WTC11 (cell line): ENCODE data around the gene KCNV2. TPM values are rescaled to one million over a fixed set of nuclear protein-coding genes. Genes with fewer than 3 reads are reported as not detected.

Experiments used
- ATAC-seq: fragments of 200-7000 bp; cut with Tn5 transposase; 2 replicates; pipeline ENCODE4 v1.10.0; 2021; ENCODE audit warnings: mild to moderate bottlenecking, moderate library complexity
- CTCF ChIA-PET: fragments of 300-600 bp; sonication (Branson Sonifier 250); formaldehyde crosslinking; loops from one replicate; lab custom pipeline; 2021; ENCODE audit warnings: antibody characterized with exemption; lab: Charles Lee
- POLR2A ChIA-PET: fragments of 350-600 bp; sonication (Branson Sonifier 250); formaldehyde crosslinking; loops from one replicate; lab custom pipeline; 2021; ENCODE audit warnings: antibody characterized with exemption; lab: Charles Lee
- DNase-seq: peaks from one replicate; pipeline ENCODE4 v3.0.0; 2021; ENCODE audit warnings: low spot score
- H3K27ac Mint-ChIP-seq: 2 replicates; pipeline ENCODE4 v1.8.0; 2021; ENCODE audit warnings: mixed read lengths
- H3K27me3 Mint-ChIP-seq: 2 replicates; pipeline ENCODE4 v1.8.0; 2021; ENCODE audit warnings: low read depth, mild to moderate bottlenecking, moderate library complexity, mixed read lengths
- H3K36me3 Mint-ChIP-seq: 2 replicates; pipeline ENCODE4 v1.8.0; 2021; ENCODE audit warnings: mixed read lengths
- H3K4me1 Mint-ChIP-seq: 2 replicates; pipeline ENCODE4 v1.8.0; 2022; ENCODE audit warnings: mixed read lengths
- H3K4me3 Mint-ChIP-seq: 2 replicates; pipeline ENCODE4 v1.8.0; 2021; ENCODE audit warnings: mild to moderate bottlenecking, moderate library complexity, mixed read lengths
- H3K9me3 Mint-ChIP-seq: 2 replicates; pipeline ENCODE4 v1.8.0; 2021; ENCODE audit warnings: mixed read lengths
- ATF1 ChIP-seq: sonication (generic); formaldehyde crosslinking; IDR thresholded peaks from 2 replicates; pipeline ENCODE4 v1.8.1; 2023; ENCODE audit warnings: mild to moderate bottlenecking, moderate library complexity, missing genetic modification reagents
- CBFB ChIP-seq: sonication (generic); formaldehyde crosslinking; IDR thresholded peaks from 2 replicates; pipeline ENCODE4 v1.8.1; 2022; ENCODE audit warnings: mild to moderate bottlenecking, low read depth, missing genetic modification reagents
- CREB1 ChIP-seq: sonication (generic); formaldehyde crosslinking; IDR thresholded peaks from 2 replicates; pipeline ENCODE4 v1.8.0; 2023; ENCODE audit warnings: mild to moderate bottlenecking, missing genetic modification reagents
- FOXP1 ChIP-seq: sonication (generic); formaldehyde crosslinking; IDR thresholded peaks from 2 replicates; pipeline ENCODE4 v1.8.0; 2022; ENCODE audit warnings: missing genetic modification reagents, mild to moderate bottlenecking, moderate library complexity, borderline replicate concordance
- GABPB1 ChIP-seq: sonication (generic); formaldehyde crosslinking; IDR thresholded peaks from 2 replicates; pipeline ENCODE4 v1.8.1; 2023; ENCODE audit warnings: mild to moderate bottlenecking, missing genetic modification reagents
- NFYB ChIP-seq: sonication (generic); formaldehyde crosslinking; conservative IDR thresholded peaks from 2 replicates; pipeline ENCODE4 v1.8.0; 2022; ENCODE audit warnings: low read depth, missing genetic modification reagents
- OVOL2 ChIP-seq: fragments of 250-450 bp; sonication (Bioruptor Pico); IDR thresholded peaks from 2 replicates; pipeline ENCODE4 v1.9.0; 2021; ENCODE audit warnings: mild to moderate bottlenecking, borderline replicate concordance
- RELA ChIP-seq: sonication (generic); formaldehyde crosslinking; IDR thresholded peaks from 2 replicates; pipeline ENCODE4 v1.8.1; 2022; ENCODE audit warnings: missing genetic modification reagents, mild to moderate bottlenecking, borderline replicate concordance
- SMAD3 ChIP-seq: sonication (generic); formaldehyde crosslinking; IDR thresholded peaks from 2 replicates; pipeline ENCODE4 v1.8.0; 2022; ENCODE audit warnings: missing genetic modification reagents, mild to moderate bottlenecking, borderline replicate concordance
- TEAD1 ChIP-seq: sonication (generic); formaldehyde crosslinking; IDR thresholded peaks from 2 replicates; pipeline ENCODE4 v1.8.0; 2022; ENCODE audit warnings: mild to moderate bottlenecking, missing genetic modification reagents
- TEAD4 ChIP-seq: sonication (generic); formaldehyde crosslinking; IDR thresholded peaks from 2 replicates; pipeline ENCODE4 v1.8.0; 2022; ENCODE audit warnings: mild to moderate bottlenecking, missing genetic modification reagents
- ZNF423 ChIP-seq: fragments of 250-450 bp; sonication (Bioruptor Pico); IDR thresholded peaks from 2 replicates; pipeline ENCODE4 v2.1.2; 2022; ENCODE audit warnings: mild to moderate bottlenecking, moderate library complexity
- total RNA-seq: library from RNA; stranded (reverse); gene quantifications from 3 replicates; pipeline ENCODE4 v1.2.3, GENCODE V29; 2021
- TF ChIP-seq, protein P1 (sequence below): sonication (generic); formaldehyde crosslinking; IDR thresholded peaks from 2 replicates; pipeline ENCODE4 v1.8.0; 2023; ENCODE audit warnings: missing genetic modification reagents
- TF ChIP-seq, protein P2 (sequence below): fragments of 200-600 bp; IDR thresholded peaks from 2 replicates; pipeline ENCODE4 v1.8.0; 2022; ENCODE audit warnings: antibody characterized with exemption
- TF ChIP-seq, protein P3 (sequence below): fragments of 250-450 bp; sonication (Bioruptor Pico); IDR thresholded peaks from 2 replicates; pipeline ENCODE4 v1.9.0; 2021; ENCODE audit warnings: mild to moderate bottlenecking
- TF ChIP-seq, protein P4 (sequence below): sonication (generic); formaldehyde crosslinking; IDR thresholded peaks from 2 replicates; pipeline ENCODE4 v1.8.0; 2023; ENCODE audit warnings: mild to moderate bottlenecking, missing genetic modification reagents
- TF ChIP-seq, protein P5 (sequence below): fragments of 250-450 bp; sonication (Bioruptor Pico); IDR thresholded peaks from 2 replicates; pipeline ENCODE4 v1.9.0; 2021; ENCODE audit warnings: moderate library complexity, mild to moderate bottlenecking, inconsistent platforms, borderline replicate concordance
- TF ChIP-seq, protein P6 (sequence below): sonication (generic); formaldehyde crosslinking; IDR thresholded peaks from 2 replicates; pipeline ENCODE4 v1.8.1; 2022; ENCODE audit warnings: low read depth, mild to moderate bottlenecking, moderate library complexity, missing genetic modification reagents, borderline replicate concordance

The KCNV2 gene
- total RNA-seq, 1 experiment from 2014 or later, result not detected

DNA sequence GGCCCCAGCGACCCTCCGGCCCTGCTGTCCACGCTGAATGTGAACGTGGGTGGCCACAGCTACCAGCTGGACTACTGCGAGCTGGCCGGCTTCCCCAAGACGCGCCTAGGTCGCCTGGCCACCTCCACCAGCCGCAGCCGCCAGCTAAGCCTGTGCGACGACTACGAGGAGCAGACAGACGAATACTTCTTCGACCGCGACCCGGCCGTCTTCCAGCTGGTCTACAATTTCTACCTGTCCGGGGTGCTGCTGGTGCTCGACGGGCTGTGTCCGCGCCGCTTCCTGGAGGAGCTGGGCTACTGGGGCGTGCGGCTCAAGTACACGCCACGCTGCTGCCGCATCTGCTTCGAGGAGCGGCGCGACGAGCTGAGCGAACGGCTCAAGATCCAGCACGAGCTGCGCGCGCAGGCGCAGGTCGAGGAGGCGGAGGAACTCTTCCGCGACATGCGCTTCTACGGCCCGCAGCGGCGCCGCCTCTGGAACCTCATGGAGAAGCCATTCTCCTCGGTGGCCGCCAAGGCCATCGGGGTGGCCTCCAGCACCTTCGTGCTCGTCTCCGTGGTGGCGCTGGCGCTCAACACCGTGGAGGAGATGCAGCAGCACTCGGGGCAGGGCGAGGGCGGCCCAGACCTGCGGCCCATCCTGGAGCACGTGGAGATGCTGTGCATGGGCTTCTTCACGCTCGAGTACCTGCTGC, 839 bp downstream of the KCNV2 start:
- H3K27ac Mint-ChIP-seq, result no peak overlapping the region
- DNase-seq (no peak), ATAC-seq (no peak)
- H3K27me3 Mint-ChIP-seq, result no peaks in the 10 kb centered on the region
- H3K9me3 Mint-ChIP-seq, result peaks cover 9% of the 10 kb centered on the region
- H3K4me1 Mint-ChIP-seq, result peaks cover 4% of the 10 kb centered on the region
- no peak for TF ChIP-seq TEAD4
- TF ChIP-seq, protein P1, sequence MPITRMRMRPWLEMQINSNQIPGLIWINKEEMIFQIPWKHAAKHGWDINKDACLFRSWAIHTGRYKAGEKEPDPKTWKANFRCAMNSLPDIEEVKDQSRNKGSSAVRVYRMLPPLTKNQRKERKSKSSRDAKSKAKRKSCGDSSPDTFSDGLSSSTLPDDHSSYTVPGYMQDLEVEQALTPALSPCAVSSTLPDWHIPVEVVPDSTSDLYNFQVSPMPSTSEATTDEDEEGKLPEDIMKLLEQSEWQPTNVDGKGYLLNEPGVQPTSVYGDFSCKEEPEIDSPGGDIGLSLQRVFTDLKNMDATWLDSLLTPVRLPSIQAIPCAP (CRISPR knock-in tag), result no peak
- no peak for TF ChIP-seq GABPB1 (CRISPR knock-in tag)
- no peak for TF ChIP-seq FOXP1 (CRISPR knock-in tag)
- TF ChIP-seq ZNF423 (CRISPR knock-in tag), result no peak
- TF ChIP-seq RELA (CRISPR knock-in tag), result no peak
- TF ChIP-seq CBFB (CRISPR knock-in tag), result no peak
- no peak for TF ChIP-seq SMAD3 (CRISPR knock-in tag)
- no peak for TF ChIP-seq NFYB (CRISPR knock-in tag)
- TF ChIP-seq, protein P2, sequence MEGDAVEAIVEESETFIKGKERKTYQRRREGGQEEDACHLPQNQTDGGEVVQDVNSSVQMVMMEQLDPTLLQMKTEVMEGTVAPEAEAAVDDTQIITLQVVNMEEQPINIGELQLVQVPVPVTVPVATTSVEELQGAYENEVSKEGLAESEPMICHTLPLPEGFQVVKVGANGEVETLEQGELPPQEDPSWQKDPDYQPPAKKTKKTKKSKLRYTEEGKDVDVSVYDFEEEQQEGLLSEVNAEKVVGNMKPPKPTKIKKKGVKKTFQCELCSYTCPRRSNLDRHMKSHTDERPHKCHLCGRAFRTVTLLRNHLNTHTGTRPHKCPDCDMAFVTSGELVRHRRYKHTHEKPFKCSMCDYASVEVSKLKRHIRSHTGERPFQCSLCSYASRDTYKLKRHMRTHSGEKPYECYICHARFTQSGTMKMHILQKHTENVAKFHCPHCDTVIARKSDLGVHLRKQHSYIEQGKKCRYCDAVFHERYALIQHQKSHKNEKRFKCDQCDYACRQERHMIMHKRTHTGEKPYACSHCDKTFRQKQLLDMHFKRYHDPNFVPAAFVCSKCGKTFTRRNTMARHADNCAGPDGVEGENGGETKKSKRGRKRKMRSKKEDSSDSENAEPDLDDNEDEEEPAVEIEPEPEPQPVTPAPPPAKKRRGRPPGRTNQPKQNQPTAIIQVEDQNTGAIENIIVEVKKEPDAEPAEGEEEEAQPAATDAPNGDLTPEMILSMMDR, result no peak
- TF ChIP-seq CREB1 (CRISPR knock-in tag), result no peak
- TF ChIP-seq, protein P3, sequence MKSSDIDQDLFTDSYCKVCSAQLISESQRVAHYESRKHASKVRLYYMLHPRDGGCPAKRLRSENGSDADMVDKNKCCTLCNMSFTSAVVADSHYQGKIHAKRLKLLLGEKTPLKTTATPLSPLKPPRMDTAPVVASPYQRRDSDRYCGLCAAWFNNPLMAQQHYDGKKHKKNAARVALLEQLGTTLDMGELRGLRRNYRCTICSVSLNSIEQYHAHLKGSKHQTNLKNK (CRISPR knock-in tag), result no peak
- TF ChIP-seq, protein P4, sequence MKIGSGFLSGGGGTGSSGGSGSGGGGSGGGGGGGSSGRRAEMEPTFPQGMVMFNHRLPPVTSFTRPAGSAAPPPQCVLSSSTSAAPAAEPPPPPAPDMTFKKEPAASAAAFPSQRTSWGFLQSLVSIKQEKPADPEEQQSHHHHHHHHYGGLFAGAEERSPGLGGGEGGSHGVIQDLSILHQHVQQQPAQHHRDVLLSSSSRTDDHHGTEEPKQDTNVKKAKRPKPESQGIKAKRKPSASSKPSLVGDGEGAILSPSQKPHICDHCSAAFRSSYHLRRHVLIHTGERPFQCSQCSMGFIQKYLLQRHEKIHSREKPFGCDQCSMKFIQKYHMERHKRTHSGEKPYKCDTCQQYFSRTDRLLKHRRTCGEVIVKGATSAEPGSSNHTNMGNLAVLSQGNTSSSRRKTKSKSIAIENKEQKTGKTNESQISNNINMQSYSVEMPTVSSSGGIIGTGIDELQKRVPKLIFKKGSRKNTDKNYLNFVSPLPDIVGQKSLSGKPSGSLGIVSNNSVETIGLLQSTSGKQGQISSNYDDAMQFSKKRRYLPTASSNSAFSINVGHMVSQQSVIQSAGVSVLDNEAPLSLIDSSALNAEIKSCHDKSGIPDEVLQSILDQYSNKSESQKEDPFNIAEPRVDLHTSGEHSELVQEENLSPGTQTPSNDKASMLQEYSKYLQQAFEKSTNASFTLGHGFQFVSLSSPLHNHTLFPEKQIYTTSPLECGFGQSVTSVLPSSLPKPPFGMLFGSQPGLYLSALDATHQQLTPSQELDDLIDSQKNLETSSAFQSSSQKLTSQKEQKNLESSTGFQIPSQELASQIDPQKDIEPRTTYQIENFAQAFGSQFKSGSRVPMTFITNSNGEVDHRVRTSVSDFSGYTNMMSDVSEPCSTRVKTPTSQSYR (CRISPR knock-in tag), result no peak
- TF ChIP-seq, protein P5, sequence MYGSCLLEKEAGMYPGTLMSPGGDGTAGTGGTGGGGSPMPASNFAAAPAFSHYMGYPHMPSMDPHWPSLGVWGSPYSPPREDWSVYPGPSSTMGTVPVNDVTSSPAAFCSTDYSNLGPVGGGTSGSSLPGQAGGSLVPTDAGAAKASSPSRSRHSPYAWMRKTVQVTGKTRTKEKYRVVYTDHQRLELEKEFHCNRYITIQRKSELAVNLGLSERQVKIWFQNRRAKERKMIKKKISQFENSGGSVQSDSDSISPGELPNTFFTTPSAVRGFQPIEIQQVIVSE (CRISPR knock-in tag), result no peak
- no peak for TF ChIP-seq OVOL2 (CRISPR knock-in tag)
- TF ChIP-seq, protein P6, sequence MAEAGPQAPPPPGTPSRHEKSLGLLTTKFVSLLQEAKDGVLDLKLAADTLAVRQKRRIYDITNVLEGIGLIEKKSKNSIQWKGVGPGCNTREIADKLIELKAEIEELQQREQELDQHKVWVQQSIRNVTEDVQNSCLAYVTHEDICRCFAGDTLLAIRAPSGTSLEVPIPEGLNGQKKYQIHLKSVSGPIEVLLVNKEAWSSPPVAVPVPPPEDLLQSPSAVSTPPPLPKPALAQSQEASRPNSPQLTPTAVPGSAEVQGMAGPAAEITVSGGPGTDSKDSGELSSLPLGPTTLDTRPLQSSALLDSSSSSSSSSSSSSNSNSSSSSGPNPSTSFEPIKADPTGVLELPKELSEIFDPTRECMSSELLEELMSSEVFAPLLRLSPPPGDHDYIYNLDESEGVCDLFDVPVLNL (CRISPR knock-in tag), result no peak
- TF ChIP-seq ATF1 (CRISPR knock-in tag), result no peak
- TF ChIP-seq, all 79 proteins: peak for 0
- POLR2A ChIA-PET, result no interaction called here
- H3K4me3 Mint-ChIP-seq, result no peak overlapping the region
- peaks cover 9% of the 10 kb centered on the region for H3K36me3 Mint-ChIP-seq
- CTCF ChIA-PET, result interaction anchor here (1.8 kb wide), 1 partner anchor 10 kb away, joined by 8 read pairs; no protein-coding TSS in a partner anchor

DNA sequence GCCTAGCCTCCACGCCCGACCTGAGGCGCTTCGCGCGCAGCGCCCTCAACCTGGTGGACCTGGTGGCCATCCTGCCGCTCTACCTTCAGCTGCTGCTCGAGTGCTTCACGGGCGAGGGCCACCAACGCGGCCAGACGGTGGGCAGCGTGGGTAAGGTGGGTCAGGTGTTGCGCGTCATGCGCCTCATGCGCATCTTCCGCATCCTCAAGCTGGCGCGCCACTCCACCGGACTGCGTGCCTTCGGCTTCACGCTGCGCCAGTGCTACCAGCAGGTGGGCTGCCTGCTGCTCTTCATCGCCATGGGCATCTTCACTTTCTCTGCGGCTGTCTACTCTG, 1.4 kb downstream of the KCNV2 start:
- peaks cover 4% of the 10 kb centered on the region for H3K4me1 Mint-ChIP-seq
- H3K36me3 Mint-ChIP-seq, result peaks cover 9% of the 10 kb centered on the region
- no peak overlapping the region for H3K27ac Mint-ChIP-seq
- H3K9me3 Mint-ChIP-seq, result peaks cover 5% of the 10 kb centered on the region
- no peak for TF ChIP-seq TEAD1
- CTCF ChIA-PET, result interaction anchor here (1.8 kb wide), 1 partner anchor 9 kb away, joined by 8 read pairs; no protein-coding TSS in a partner anchor
- no peak for DNase-seq
- POLR2A ChIA-PET, result no interaction called here
- H3K4me3 Mint-ChIP-seq, result no peak overlapping the region
- H3K27me3 Mint-ChIP-seq, result no peaks in the 10 kb centered on the region
- ATAC-seq, result no peak
